ENCODE data around the gene CNTN4.
"Not testable (repeated sequence)": the region's sequence is repeated elsewhere in the genome, so short reads cannot be mapped to it uniquely, and the experiment has no call there.

The CNTN4 gene

DNA sequence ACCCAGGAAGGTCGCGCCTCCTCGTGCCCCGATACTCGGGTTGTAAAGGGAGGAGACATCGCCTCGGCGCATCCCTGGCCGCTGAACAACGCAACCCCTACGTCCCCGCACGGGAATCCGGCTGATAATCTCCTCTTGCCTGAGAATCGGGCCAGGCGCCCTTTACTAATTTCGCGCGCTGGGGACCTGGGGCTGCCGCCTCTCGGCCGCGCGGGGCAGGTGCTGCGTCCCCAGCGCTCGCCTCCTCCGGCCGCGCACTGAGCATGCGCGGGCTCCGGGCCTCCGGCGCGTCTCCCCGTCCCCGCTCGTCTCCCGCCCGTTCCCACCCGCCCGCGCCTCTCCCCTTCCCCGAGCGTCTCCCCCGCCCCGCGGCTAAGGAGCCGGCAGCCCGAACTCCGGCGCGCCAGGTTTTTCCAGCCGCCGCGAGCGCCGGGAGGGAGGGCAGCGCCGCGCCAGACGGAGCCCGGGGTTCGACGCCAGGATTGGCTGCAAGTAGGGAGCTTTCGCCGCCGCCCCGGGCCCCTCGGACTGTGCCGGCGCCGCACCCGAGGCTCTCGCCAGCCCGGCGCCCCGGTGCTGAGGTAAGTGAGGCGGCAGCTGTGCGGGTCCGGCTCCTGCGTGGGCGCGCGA is at the start of gene CNTN4:
CNTN4 (plus strand) TSS at position 469 of the 630 bp plus-strand sequence.
- no peak for DNase-seq (ENCODE audit: low read depth, low spot score)

DNA sequence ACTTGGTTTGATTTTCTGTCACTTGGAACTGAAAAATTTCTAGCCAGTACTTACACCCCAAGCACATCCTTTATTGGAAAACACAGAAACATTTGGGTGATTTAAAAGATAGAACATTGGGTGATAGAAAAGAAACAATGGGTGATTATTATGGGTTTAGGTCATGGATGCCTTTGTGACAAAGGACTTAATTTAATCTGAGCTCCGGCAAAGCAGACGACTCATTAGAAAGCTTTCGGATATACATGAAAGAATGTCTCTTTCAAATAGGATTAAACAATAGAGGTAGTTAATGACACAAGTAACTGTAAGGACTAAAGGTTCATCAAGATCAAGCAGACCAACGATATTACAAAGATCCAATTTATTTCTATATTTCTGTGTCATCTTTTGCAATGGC is 37.3 kb upstream of the CNTN4 start:
- no peak for DNase-seq (ENCODE audit: low read depth, low spot score)

DNA sequence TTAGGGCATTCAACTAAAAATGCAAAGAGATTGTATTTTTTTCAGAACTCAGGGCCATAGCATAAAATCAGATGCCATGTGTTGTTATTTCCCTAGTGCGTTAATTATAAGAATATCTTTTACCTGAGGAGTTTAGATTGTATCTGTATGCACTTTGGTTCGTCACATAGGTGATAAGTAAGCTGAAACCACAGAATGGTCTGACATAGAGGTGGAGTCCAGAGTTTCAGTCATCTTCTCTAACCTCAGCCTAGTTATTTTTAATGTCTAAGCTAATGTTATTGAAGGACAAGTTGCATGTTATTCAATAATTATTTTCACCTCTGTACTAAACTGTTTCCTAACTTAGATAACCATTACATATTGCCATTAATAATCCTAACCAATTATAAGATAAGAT is 27.1 kb upstream of the CNTN4 start:
- DNase-seq (ENCODE audit: low read depth, low spot score), result no peak

GRCh38 chr3:2078821-2079220 is 19.8 kb upstream of the CNTN4 start:
- no peak for DNase-seq (ENCODE audit: low read depth, low spot score)

- DNase-seq (ENCODE audit: low read depth, low spot score), result no peak
Measured at GRCh38 chr3:2082871-2083480, 15.7 kb upstream of the CNTN4 start.

DNA sequence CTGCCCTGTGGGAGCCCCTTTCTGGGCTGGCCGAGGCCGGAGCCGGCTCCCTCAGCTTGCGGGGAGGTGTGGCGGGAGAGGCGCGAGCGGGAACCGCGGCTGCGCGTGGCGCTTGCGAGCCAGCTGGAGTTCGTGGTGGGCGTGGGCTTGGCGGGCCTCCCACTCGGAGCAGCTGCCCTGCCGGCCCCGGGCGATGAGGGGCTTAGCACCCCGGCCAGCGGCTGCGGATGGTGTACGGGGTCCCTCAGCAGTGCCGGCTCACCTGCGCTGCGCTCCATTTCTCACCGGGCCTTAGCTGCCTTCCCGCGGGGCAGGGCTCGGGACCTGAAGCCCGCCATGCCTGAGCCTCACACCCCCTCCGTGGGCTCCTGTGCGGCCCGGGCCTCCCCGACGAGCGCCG is 15.1 kb upstream of the CNTN4 start:
- not testable (repeated sequence) for DNase-seq (ENCODE audit: low read depth, low spot score)

GRCh38 chr3:2090095-2090911 is 8.4 kb upstream of the CNTN4 start:
- DNase-seq (ENCODE audit: low read depth, low spot score), result no peak

DNA sequence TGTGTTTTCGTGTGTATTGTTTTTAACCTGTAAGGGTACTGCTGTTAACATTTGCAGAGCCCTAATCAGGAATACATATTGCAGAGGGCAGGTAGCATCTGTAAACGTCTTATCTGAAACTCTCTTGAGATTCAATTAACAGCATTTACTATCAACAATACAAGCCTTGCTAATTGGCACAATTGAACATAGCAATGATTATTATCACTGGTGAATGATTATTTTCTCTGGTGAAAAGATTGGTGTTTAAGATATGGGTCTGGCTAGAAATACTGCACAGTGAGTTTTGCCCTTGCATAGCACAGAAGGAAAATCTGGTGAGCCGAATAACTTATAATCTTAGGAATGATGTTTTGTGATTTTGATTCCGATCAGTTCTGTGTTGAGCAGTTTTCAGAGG is 5.9 kb upstream of the CNTN4 start:
- no peak for DNase-seq (ENCODE audit: low read depth, low spot score)

- DNase-seq (ENCODE audit: low read depth, low spot score), result no peak
Measured at GRCh38 chr3:2094941-2095340, 3.7 kb upstream of the CNTN4 start.

- DNase-seq (ENCODE audit: low read depth, low spot score), result no peak
Measured at GRCh38 chr3:2096216-2096615, 2.5 kb upstream of the CNTN4 start.

DNA sequence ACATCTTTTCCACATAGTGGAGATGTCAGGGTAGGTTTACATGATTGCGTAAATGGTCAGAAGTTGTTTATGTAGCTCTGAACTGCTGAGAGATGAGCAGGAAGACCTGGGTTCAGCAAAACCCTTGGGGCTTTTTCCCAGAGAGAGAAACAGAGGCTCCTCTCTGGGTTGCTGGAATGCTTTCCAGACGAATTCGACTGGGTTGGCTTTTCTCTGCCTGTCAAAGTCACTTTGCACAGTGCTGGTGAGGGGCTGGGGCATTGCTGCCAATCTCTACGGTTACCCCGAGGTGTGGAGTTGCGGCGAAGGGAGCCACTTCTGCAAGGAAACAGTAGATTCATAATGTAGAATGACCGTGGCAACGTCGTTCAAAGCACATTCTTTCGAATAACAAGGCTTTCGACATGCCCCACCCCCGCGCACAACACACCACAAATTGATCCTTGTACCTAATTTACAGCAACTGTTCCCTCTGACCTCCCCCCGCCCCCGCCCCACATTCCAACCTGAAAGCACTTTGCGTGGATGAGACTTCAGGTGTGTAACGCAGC is 950 bp upstream of the CNTN4 start:
- no peak for DNase-seq (ENCODE audit: low read depth, low spot score)

DNA sequence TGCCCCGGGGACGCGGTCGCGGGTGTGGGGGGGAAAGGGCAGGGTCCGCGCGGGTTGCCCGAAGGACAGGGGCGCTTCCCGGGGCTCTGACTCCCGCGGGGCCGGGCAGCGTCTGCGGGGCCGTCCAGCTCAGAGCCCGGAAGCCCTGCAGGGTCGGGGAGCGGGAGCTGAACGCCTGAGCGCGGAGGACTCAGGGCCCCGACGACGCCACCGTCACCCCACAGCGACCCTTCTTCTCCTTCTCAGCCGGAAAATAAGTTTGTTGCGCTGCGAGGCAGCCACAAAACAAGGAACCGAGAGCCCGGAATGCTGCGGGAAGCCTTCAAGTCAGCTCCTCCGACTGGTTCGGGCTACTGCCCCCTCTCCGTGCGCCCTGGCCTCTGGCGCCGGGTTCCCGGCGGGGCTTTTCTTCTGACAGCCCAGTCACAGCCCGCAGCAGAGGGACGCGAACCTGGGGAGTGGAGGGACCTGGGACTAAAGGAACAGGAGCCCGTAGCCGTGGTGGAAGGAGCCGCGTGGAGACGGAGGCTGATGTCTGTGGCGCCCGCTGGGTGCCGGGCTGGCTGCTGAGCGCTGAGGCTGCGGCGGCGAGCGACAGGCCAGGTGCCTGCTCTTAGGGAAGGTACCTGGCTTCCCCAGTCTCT is 484 bp downstream of the CNTN4 start:
- no peak for DNase-seq (ENCODE audit: low read depth, low spot score)

GRCh38 chr3:2099779-2100191 is 1.1 kb downstream of the CNTN4 start:
- no peak for DNase-seq (ENCODE audit: low read depth, low spot score)

DNA sequence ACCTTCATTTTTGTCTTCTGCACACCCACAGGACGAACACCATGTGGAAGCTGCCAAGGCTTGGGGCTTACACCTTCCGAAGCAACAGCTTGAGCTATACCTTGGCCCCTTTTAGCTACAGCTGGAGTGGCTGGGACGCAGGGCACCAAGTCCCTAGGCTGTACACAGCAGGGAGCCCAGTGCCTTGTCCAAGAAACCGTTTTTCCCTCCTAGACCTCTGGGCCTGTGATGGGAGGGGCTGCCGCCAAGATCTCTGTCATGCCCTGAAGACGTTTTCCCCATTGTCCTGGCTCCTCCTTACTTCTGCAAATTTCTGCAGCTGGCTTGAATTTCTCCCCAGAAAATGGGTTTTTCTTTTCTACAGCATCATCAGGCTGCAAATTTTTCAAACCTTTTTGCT is 7.8 kb downstream of the CNTN4 start:
- DNase-seq (ENCODE audit: low read depth, low spot score), result no peak

DNA sequence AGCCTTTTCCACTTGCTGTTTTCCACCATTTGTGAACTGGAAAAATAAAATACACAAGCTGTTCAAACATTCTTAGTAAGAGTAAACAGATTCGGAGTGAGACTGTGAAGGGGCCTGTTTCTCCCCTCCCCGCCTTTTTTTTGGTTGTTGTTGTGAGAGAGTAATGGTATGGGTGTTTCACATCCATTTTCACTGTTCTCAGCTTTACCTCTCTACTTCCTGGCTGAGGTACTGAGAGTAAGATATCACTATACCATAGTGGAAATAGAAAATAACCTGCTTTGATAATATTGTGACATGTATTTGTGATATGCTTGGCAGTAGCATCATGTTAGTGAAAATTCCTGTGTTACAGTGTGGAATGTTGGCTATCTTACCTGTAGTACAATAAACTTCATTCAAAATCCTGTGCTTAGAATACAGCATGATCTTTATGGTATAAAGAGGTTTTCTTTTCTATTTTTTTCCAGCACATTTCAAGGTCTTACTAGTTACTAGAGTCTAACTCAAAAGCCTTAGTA is 12.0 kb downstream of the CNTN4 start:
- no peak for DNase-seq (ENCODE audit: low read depth, low spot score)

DNA sequence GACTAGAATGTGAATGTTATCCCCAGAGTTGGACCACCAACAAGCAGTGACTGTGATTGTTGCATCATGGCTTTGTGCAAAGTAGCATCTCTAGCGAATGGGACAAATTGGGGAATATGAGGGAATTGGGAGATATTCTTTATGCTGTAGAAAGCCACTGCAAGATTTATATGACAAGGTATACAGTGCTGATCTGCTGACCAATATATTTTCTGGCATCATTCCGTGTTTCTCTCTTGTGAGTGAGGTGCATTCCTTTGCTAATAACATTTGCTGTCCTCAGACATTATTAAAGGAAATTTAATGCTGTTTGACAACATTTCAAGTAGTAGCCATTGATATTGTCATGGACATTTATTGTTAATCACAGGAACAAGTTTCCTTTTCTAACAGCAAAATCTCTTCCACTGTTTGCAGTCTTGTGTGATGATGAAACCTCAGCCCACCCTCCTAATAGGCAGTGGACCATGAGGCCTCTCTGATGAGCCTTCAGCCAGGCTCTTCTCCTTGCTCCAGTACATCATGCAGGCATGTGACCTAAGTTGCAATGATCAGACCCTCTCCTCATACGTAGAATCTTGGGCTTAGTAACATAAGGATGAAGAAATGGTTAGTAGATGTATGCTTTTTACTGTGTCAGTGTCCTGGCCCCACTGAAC is 16.1 kb downstream of the CNTN4 start:
- DNase-seq (ENCODE audit: low read depth, low spot score), result no peak

DNA sequence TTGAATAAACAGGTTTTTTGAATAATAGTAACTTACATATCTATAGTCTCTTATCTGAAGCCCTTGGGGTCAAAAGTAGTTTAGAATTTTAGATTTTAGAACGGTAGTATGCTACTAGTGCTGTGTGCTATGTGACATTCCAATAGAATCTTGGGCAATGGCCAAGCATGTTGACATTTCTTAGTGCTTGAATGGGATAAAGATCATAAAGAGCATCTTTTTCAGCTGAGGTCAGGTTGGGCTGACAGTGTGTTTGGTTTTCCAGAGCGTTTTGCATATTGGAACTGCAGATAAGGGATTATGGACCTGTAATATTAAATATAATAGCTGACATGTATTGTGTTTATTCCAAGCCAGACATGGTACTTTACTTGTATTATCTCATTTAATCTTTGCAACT is 32.1 kb downstream of the CNTN4 start:
- no peak for DNase-seq (ENCODE audit: low read depth, low spot score)

DNA sequence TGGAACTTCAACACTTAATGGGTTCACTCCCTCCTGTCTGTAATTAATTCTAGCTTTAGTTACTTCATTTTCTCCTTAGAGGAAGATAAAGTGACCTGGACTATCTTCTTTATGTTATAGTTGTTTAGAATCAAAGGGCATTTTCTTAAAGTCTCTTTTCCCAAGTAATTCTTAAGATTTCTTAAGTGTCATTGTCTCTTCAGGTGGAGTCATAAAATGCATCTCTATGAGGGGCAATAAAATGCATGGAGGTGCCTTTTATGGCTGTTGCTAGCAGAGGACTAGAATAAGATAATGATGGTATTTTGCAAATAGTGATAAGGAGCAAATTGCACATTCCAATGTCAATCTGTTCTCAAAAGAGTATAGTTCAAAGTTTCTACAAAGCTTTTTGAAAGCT is 34.5 kb downstream of the CNTN4 start:
- no peak for DNase-seq (ENCODE audit: low read depth, low spot score)

- DNase-seq (ENCODE audit: low read depth, low spot score), result no peak
Measured at GRCh38 chr3:2137651-2138050, 39.0 kb downstream of the CNTN4 start.

DNA sequence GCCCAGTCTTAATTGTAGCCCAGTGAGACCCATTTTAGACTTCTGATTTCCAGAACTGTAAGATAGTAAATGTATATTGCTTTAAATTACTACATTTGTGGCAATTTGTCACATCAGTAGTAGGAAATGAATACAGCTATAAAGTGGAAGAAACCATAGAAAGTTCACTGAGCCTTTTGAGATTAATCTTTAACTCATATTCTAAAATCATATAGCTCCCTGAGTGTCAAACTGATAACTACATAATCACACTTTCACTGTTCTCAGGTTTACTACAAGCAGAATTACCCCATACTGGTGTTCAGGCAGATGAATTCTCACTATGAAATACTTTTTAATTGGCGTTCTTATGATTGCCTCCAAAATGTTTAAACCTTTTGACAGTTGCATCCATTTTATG is 42.8 kb downstream of the CNTN4 start:
- no peak for DNase-seq (ENCODE audit: low read depth, low spot score)

DNA sequence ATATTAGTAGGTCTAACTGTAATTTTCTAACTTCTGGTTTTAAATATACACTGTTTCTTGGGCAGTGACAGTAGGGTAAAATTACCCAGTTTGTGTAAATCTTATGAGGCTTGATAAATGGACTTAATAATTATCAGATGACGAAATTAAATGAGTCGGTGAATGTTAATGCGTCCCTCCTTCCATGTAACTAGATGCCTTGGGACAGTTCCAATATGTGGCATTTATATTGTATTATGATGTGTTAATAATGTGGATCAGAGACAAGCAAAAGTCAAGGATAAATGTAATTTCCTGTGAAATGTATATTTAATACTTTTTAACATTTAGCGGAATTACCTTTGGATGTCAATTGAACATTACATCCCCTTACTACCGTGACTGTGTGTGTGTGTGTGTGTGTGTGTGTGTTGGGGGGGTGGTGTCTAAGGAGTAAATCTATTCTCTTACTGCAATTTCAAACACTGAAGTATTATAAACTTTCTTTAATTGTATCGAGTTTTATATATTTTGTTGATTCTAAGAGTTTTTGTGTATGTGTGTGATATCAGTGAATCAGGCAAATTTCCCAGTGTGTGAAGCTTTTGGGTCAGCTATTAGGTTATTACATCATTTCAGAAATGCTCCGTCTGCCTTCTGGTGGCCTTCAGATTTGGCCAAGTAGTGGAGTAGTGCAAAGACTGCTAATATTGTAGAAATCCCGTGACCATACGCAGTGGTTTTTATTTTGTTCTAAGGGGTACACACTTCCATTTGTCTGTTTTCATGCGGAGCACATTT is 50.1 kb downstream of the CNTN4 start:
- no peak for DNase-seq (ENCODE audit: low read depth, low spot score)
